Fibroblast of mammary gland (primary cell): ENCODE data around the gene PSEN2.
A peak's percentile ranks its signal among the peaks of the same experiment; 100 is the strongest.

Experiments used
- DNase-seq: peaks from one replicate; pipeline ENCODE4 v3.0.0-alpha.2; 2010; ENCODE audit warnings: low read depth
- H3K4me3 ChIP-seq: 2 replicates; pipeline ENCODE4 v1.5.1; 2011; ENCODE audit warnings: low read depth, mild to moderate bottlenecking, low read length, moderate library complexity; ENCODE audit not compliant: control insufficient read depth
- TF ChIP-seq, protein P1 (sequence below): conservative IDR thresholded peaks from 2 replicates; pipeline ENCODE4 v1.5.1; 2011; ENCODE audit warnings: low read depth, low read length, inconsistent platforms; ENCODE audit not compliant: control insufficient read depth, insufficient read depth

Gene PSEN2

DNA sequence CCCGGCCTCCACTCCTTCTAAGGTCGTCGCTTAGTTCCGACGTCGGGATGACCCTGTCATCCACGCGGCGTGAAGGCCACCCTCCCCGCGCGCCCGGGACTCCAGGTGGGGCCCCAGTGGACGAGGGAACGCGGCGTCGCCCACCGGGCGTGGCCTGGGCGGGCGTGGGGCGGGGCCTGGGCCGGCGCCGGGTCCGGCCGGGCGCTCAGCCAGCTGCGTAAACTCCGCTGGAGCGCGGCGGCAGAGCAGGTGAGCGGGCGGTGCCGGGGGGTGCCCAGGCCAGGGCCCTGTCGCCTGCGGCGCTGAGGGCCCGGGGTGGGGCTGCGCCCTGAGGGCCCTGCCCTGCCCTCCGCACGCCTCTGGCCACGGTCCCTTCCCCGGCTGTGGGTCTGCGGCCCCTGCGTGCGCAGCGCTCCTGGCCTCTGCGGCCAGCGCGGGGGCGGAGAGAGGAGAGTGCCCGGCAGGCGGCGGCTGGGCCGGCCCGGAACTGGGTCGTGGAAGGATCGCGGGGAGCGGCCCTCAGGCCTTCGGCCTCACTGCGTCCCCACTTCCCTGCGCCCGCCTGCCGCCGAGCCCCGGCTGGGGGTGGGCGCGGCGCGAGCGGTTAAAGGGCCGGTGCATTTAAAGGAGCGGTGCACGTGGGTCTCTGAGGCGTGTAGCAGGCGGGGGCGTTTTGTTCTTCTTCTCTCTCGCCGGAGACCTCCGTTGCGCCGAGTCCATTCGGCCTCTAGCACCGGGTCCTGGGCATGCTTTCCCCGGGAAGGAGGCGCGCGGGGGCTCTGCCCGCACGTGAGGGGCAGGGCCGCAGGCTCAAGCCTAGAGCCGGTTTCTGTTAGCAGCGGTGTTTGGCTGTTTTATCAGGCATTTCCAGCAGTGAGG lies at the start of gene PSEN2:
Gene PSEN2, plus strand, starts transcription at position 216 of the 879 bp plus-strand sequence. CDS start 11,292 bp downstream, outside the sequence.
- peak; percentile 33 for DNase-seq
- peak within 1 kb of the TSS; percentile 59 for H3K4me3 ChIP-seq
- TF ChIP-seq, protein P1, sequence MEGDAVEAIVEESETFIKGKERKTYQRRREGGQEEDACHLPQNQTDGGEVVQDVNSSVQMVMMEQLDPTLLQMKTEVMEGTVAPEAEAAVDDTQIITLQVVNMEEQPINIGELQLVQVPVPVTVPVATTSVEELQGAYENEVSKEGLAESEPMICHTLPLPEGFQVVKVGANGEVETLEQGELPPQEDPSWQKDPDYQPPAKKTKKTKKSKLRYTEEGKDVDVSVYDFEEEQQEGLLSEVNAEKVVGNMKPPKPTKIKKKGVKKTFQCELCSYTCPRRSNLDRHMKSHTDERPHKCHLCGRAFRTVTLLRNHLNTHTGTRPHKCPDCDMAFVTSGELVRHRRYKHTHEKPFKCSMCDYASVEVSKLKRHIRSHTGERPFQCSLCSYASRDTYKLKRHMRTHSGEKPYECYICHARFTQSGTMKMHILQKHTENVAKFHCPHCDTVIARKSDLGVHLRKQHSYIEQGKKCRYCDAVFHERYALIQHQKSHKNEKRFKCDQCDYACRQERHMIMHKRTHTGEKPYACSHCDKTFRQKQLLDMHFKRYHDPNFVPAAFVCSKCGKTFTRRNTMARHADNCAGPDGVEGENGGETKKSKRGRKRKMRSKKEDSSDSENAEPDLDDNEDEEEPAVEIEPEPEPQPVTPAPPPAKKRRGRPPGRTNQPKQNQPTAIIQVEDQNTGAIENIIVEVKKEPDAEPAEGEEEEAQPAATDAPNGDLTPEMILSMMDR: no peak

DNA sequence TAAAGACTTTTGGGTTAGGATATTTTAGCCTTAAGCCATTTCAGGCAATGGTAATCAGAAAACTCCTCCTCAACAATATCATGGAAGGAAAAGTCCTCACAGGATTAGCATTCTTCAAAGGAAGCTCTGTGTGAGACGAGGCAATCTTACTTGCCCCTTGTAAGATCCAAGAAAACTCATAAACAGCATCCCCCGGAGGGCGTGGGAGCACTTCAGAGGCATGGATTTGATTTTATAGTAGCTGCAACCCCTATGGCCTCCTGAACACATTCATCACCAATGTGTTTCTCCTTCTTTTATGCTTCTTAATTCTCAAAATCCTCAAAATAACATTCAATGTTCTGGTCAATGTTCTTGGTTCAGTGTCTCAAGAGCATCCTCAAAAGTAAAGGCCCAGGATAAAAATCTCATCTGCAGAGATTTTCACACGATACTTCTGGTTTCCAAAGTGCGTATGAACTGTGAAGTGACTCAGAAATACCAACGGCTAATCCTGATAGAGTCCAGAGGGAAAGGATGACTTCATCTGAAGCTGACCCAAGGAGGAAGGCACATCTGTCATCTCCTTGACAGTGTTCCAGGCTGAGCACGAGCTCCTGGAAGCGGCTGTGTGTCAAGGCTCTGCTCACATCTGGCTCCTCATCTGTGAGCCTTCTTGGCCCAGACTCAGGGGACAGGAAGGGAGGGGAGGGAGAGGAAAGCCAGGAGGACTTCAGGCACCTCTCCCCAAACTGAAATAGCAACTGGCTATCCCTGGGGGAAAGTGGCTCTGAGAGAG lies 49.3 kb upstream of the PSEN2 start:
- DNase-seq: peak; percentile 100
- TF ChIP-seq, protein P1: no peak

DNA sequence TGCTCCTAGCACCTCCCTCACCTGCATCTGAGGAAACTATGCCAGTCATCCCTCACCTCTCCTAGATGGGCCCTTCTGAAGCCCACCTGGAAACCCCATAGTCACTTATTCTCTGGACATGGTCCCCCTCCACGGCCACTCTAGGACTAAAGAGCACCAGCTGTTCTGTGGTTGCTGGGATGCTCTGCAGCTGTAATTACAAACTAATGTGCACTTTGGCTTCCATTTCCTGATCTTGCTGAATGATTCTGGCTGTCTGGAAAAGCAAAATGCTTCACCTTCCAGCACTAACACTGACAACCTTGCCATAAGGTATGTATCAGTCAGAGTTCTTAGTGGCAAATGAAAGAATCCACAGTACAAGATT lies 48.7 kb upstream of the PSEN2 start:
- TF ChIP-seq, protein P1: no peak
- DNase-seq: peak; percentile 69
- no peak overlapping the region for H3K4me3 ChIP-seq

More for the DNA sequence above, 49.3 kb upstream of the PSEN2 start:
- no peak overlapping the region for H3K4me3 ChIP-seq

DNA sequence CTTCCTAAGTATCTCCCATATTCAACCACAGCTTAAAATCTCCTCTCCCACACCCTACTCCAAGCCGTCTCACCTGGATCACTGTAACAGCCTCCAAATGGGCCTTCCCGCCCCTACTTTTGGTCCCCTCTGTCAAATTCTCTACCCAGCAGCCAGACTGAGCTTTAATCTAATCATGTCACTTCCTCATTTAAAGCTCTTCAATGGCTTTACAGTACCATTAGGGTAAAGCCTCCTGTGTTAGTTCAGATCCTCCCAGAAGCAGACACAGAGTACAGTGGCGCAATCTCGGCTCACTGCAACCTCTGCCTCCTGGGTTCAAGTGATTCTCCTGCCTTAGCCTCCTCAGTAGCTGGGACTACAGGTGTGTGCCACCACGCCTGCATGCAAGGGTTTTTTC lies 46.8 kb upstream of the PSEN2 start:
- TF ChIP-seq, protein P1: no peak
- DNase-seq: no peak

DNA sequence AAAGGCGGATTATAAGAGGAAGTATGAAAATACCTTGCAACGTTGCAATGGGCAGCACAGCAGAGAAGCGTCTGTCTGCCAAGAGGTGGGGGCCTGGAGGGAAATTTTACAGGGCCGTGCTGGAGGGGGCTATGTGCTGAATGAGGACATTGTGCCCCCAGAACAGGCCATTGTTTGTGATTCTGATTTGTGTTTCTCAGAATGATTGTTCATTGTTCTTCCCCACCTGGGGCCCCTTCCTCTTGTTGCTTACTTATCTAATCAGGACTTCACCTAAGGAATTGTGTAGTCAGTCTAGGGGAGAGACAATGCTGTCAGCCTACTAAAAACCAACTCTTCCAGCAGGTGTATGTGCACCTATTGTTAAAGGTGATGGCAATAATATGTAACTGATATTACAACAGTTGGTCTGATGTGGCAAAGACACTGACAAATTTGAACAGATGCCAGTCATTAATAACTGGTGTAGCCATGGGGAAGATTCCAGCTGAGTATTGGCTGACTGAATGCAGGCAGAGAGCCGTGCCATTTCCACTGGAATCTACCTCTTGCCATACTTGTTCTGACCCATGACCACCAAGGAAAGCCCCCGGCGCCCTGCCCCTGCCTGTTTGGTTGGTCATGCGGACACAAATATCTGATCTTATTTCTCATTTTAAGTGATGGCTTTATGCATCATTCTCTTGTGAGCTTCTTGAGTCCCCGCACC lies 45.2 kb upstream of the PSEN2 start:
- H3K4me3 ChIP-seq: no peak overlapping the region
- DNase-seq: no peak
- TF ChIP-seq, protein P1: no peak

More for the DNA sequence above, 46.8 kb upstream of the PSEN2 start:
- H3K4me3 ChIP-seq: no peak overlapping the region

DNA sequence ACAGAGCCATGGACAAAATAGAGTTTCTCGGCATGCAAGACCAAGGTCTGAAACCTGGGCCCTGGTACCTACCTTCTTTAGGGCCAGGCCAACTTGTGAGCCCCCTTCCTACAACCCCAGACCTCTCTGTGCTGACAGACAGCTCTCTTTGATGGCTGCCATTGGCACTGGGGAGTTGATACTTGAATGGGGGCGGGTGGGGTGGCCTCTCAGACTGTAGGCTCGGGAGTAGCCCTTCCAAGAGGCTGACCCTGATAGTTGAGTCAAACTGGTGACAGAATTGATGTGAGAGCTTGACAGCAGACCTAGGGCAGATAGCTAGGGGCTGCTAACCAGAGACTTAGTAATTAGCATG lies 44.7 kb upstream of the PSEN2 start:
- H3K4me3 ChIP-seq: no peak overlapping the region
- TF ChIP-seq, protein P1: no peak
- no peak for DNase-seq
